ENCODE results near the gene PBRM1. TPM values are rescaled to one million over a fixed set of nuclear protein-coding genes. Genes with fewer than 3 reads are reported as not detected.
"Not testable (repeated sequence)": the region's sequence is repeated elsewhere in the genome, so short reads cannot be mapped to it uniquely, and the experiment has no call there.

PBRM1 gene
- 58.0 and 65.4 TPM in 2 replicates for total RNA-seq (2014; rRNA removed)
- polyA plus RNA-seq (2012): 15.8 TPM

DNA sequence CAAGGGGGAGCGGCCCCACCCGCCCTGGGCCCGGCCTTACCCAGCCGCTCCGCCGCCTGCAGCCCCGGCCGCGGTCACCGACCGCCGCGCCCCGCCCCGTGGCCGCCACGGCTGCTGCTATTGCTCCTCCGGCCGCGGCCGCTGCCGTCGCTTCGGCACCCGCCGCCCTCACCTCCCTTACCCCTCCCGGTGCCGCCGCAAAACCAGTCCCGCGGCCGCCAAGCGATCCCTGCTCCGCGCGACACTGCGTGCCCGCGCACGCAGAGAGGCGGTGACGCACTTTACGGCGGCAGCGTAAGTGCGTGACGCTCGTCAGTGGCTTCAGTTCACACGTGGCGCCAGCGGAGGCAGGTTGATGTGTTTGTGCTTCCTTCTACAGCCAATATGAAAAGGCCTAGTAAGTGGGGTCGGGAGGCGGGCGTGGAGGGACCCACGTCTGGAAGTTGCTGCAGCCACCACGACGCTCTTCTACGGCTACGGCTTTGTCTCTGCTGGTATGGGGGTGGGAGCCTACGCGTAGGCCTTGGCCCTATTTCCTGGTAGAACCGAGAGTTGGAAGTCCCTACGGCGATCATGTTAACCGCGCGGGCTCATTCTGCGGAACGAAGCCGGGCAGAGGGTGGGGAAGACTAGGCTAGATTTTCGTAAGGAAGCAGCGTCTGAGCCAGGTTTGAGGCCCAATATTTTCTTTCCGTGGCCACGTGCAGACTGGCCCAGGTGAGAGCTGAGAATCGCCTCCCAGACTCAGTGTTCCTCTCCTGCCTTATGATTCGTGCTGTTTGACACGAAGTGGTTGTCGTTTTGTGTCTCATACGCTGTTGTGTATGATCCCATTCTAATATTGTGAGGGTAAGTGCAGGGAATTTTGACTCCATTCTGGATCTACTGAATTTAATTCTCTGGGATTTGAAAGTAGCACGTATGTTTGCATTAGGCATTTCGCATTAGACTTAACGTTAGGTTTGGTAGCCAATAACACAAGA is at the start of gene PBRM1, which contains the start of gene GNL3:
PBRM1 (minus strand) TSS at position 205 of the 983 bp plus-strand sequence.
GNL3 (plus strand) TSS at position 324 of the 983 bp plus-strand sequence; CDS start at position 385, 61 bp downstream.
- DNase-seq (ENCODE audit: low read depth): peak; percentile 94

GRCh38 chr3:52733256-52733891 is 47.7 kb upstream of the PBRM1 start:
- no peak for DNase-seq (ENCODE audit: low read depth)

DNA sequence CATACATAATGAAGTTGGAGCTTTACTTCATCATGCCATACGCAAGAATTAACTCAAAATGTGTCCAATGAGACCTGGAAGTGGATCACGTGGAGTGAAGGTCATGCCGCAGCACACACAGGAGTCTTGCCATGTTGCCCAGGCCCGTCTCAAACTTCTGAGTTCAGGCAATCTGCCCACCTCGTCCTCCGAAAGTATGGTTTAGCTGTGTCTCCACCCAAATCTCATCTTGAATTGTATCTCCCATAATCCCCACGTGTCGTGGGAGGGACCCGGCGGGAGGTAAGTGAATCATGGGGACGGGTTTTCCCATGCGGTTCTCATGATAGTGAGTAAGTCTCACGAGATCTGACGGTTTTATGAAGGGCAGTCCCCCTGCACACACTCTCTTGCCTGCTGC is 45.9 kb upstream of the PBRM1 start:
- DNase-seq (ENCODE audit: low read depth): no peak

DNA sequence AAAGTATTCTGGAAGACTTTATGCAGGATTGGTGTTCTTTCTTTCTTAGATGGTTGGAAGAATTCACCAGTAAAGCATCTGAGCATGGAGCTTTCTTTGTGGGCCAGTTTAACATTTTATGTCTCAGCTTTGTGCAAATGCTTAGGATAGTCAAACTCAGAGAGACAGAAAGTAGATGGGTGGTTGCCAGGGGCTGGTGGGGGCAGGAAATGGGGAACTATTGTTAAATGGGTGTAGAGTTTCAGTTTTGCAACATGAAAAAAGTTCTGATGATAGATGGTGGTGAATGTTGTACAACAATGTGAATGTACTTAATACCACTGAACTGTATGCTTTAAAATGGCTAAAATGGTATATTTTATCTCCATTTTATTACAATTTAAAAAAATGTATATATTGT is 45.0 kb upstream of the PBRM1 start:
- DNase-seq (ENCODE audit: low read depth): no peak

DNA sequence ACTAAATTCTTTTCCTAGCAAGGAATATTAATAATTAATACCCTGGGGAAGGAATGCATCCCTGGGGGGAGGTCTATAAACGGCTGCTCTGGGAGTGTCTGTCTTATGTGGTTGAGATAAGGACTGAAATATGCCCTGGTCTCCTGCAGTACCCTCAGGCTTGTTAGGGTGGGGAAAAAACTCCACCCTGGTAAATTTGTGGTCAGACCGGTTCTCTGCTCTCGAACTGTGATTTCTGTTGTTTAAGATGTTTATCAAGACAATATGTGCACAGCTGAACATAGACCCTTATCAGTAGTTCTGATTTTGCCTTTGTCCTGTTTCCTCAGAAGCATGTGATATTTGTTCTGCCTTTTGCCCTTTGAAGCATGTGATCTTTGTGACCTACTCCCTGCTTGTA is 43.0 kb upstream of the PBRM1 start:
- not testable (repeated sequence) for DNase-seq (ENCODE audit: low read depth)

DNA sequence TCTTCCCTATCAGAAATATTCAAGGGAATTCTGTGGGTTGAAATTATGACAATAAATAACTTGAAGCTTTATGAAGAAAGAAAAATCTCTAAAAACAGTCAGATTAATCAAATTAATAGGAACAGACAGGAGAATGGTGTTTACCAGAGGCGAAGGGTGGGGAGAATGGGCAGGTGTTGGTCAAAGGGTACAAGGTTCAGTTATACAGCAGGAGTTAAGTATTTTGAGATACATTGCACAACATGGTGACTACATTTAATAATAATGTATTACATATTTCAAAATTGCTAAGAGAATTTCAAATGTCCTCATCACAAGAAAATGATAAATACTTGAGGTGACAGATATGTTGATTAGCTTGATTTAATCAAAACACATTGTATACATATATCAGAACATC is 38.8 kb upstream of the PBRM1 start:
- no peak for DNase-seq (ENCODE audit: low read depth)

- no peak for DNase-seq (ENCODE audit: low read depth)
Measured at GRCh38 chr3:52723935-52724334, 38.2 kb upstream of the PBRM1 start.

DNA sequence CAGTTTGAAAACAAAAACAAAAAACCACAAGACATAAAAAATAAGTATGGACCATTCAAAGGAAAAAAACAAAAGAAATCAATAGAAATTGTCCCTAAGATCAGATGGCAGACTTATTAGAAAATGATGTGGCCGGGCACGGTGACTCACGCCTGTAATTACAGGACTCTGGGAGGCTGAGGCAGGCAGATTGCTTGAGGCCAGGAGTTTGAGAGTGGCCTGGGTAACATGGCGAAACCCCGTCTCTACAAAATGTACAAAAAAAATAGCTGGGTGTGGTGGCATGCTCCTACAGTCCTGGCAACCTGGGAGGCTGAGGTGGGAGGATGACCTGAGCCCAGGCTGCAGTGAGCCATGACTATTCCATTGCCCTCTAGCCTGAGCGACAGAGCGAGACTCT is 36.8 kb upstream of the PBRM1 start:
- no peak for DNase-seq (ENCODE audit: low read depth)

GRCh38 chr3:52721730-52722008 is 36.0 kb upstream of the PBRM1 start:
- DNase-seq (ENCODE audit: low read depth): no peak

GRCh38 chr3:52721002-52721729 is 35.5 kb upstream of the PBRM1 start:
- DNase-seq (ENCODE audit: low read depth): no peak

DNA sequence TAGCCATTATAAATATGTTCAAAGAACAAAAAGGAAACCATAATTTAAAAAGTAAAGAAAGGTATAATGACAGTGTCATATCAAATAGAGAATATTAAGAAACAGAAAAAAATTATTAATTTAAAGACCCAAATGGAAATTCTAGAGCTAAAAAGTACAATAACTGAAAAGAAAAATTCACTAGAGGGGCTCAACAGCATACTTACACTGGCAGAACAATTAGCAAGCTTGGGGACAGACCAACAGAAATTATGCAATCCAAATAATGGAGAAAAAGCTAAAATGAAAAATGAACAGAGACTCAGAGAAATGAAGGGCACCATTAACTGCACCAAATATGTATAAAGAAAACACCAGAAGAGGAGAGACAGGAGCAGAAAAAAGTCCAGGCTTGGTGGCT is 33.9 kb upstream of the PBRM1 start:
- DNase-seq (ENCODE audit: low read depth): no peak

DNA sequence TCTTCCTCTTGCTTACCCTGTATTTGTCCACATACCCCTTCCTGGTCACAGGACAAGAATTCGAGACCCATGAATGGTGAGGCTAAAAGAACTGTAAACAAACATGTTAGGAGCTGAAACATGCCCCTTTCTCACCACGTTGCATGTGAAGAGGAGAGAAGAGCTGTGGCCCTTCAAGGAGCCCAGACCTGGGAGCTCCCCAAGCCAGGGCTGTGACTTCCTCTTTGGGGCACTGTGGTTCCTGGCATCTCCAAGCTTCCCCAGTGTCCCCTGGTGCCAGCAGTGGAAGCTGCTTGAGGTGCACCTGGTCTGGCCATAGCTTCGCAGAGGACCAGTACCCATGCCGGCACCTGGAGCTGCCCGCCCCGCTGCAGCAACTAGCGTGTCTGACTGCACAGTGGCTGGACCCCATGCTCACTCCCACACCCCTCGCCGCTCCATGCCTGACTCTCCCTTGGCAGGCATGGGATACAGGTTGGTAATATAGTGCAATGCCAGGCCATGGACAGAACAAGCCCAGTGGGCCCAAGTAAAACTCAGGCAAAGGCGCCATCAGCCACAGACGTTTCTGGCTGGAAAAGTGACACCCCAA is 30.1 kb upstream of the PBRM1 start:
- DNase-seq (ENCODE audit: low read depth): no peak

DNA sequence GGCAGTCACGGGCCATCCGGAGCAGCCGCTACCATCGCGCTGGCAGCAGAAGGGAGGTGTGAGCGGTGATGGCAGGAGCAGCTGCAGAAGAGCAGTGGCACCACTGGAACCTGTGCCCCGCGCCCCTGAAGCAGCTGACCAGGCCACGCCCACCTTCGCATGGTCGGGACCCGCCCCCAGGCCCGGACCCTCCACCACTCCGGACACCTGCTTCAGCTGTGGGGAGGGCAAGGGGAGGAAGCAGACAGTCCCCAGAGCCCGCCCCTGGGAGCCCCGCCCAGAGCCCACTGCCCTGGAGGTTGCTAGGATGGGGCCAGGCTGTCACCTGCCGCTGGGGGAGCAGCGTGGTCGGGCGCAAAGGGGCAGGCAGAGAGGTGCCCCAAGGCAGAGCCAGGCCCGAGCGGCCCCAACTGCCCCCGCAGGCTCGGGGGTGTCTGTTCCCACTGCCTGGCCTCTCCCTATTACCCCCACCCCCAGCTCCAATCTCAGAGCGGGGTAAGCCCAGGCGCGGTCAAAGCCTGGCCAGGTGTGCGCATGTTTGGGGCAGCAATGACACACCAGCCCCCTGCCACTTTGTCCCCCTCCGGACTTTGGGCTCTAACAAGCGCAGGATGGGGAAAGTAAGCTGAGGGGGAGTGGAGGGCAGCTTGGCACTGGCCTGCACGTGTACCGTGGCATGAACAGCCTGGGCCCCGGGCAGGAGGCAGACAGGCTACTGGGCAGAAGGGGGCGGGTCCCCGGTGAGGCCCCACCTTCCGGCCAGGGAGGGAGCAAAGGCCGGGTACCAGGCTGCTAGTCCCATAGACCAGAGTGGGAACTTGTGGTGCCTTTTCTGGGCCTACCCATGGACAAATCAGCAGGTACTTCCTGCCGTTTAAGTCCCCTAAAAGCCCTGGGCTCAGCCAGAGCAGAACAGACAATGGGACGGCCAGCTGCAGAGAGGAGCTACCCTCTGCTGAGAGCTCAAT is 28.9 kb upstream of the PBRM1 start:
- no peak for DNase-seq (ENCODE audit: low read depth)

GRCh38 chr3:52712291-52713212 is 26.8 kb upstream of the PBRM1 start:
- DNase-seq (ENCODE audit: low read depth): no peak

- no peak for DNase-seq (ENCODE audit: low read depth)
Measured at GRCh38 chr3:52710512-52710911, 24.8 kb upstream of the PBRM1 start.

DNA sequence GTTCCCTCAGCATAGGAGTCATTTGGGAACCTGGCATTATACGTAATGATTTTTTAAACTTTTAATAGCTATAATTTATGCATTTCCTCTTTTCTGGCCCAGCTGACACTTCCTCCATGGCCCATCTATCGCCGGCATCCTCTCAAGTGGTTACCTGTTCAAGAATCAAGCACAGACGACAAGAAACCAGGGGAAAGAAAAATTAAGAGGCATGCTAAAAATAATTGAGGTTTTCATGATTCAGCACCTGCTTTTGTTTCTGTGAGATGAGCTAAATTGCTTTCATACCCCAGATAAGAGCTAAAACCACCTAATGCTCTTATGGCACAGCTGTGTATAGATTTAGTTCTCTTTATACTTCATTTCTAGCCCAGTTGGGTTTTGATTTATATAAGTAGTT is 21.9 kb upstream of the PBRM1 start:
- no peak for DNase-seq (ENCODE audit: low read depth)

GRCh38 chr3:52705688-52706686 is 20.3 kb upstream of the PBRM1 start, which contains the start of the genes GLT8D1 and SPCS1:
TSS of gene GLT8D1 (minus strand) at chr3:52705791. CDS start at chr3:52700460, 5,331 bp downstream.
TSS of gene SPCS1 (plus strand) at chr3:52706106. CDS start at chr3:52706247, 141 bp downstream.
- DNase-seq (ENCODE audit: low read depth): peak; percentile 84

DNA sequence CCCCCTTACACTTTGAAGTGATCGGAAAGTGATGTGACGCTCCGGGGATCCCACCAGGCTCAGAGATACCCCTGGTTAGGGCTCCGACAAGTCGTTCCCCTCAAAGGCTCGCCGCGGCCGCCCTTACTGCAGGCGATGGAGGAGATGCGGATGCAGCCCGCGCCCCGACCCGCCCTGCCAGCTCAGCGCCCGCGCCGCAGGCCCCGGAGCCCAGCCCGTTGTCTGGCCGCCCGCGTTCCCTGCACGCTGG is 19.6 kb upstream of the PBRM1 start:
- no peak for DNase-seq (ENCODE audit: low read depth)

Data from LHCN-M2 (cell line).